ENCODE measurements around the gene GNAT3. TPM values are rescaled to one million over a fixed set of nuclear protein-coding genes. Genes with fewer than 3 reads are reported as not detected.

The GNAT3 gene
- total RNA-seq, 1 experiment from 2014 or later = not detected

GRCh38 chr7:80468931-80469714, 42.7 kb downstream of the GNAT3 start:
- DNase-seq (ENCODE audit: low read depth in 1 of 2, low spot score in 2 of 2) = no peak
- H3K4me1 ChIP-seq (replicated peaks) = no peaks in the 10 kb centered on the region
- H3K27ac ChIP-seq = no peak overlapping the region

GRCh38 chr7:80467069-80467468, 44.8 kb downstream of the GNAT3 start:
- Histone ChIP-seq H3K4me1 (replicated peaks) (no peaks in the 10 kb centered on the region), H3K36me3 (no peaks in the 10 kb centered on the region), H3K27ac (no peak overlapping the region), H3K27me3 (replicated peaks) (no peaks in the 10 kb centered on the region), H3K4me3 (no peak overlapping the region), H3K9me3 (replicated peaks) (no peaks in the 10 kb centered on the region)
- DNase-seq (ENCODE audit: low read depth in 1 of 2, low spot score in 2 of 2) = no peak

More at GRCh38 chr7:80468931-80469714, 42.7 kb downstream of the GNAT3 start:
- Histone ChIP-seq H3K4me3 (no peak overlapping the region), H3K27me3 (replicated peaks) (no peaks in the 10 kb centered on the region), H3K9me3 (replicated peaks) (no peaks in the 10 kb centered on the region), H3K36me3 (no peaks in the 10 kb centered on the region)

GRCh38 chr7:80466636-80467035, 45.2 kb downstream of the GNAT3 start:
- H3K4me3 ChIP-seq = no peak overlapping the region
- no peaks in the 10 kb centered on the region for H3K36me3 ChIP-seq
- no peaks in the 10 kb centered on the region for H3K4me1 ChIP-seq (replicated peaks)
- no peaks in the 10 kb centered on the region for H3K27me3 ChIP-seq (replicated peaks)
- H3K27ac ChIP-seq = no peak overlapping the region
- no peaks in the 10 kb centered on the region for H3K9me3 ChIP-seq (replicated peaks)
- no peak for DNase-seq (ENCODE audit: low read depth in 1 of 2, low spot score in 2 of 2)

- Histone ChIP-seq H3K27me3 (replicated peaks) (no peaks in the 10 kb centered on the region), H3K27ac (no peak overlapping the region), H3K9me3 (replicated peaks) (no peaks in the 10 kb centered on the region), H3K4me1 (replicated peaks) (no peaks in the 10 kb centered on the region), H3K36me3 (no peaks in the 10 kb centered on the region), H3K4me3 (no peak overlapping the region)
- no peak for DNase-seq (ENCODE audit: low read depth in 1 of 2, low spot score in 2 of 2)
Measured at GRCh38 chr7:80464211-80464610, 47.7 kb downstream of the GNAT3 start.

GRCh38 chr7:80463272-80463920, 48.5 kb downstream of the GNAT3 start:
- Histone ChIP-seq H3K4me3 (no peak overlapping the region), H3K27ac (no peak overlapping the region), H3K9me3 (replicated peaks) (no peaks in the 10 kb centered on the region), H3K4me1 (replicated peaks) (no peaks in the 10 kb centered on the region), H3K36me3 (no peaks in the 10 kb centered on the region), H3K27me3 (replicated peaks) (no peaks in the 10 kb centered on the region)
- DNase-seq (ENCODE audit: low read depth in 1 of 2, low spot score in 2 of 2) = no peak

GRCh38 chr7:80460857-80461256, 51.0 kb downstream of the GNAT3 start:
- Histone ChIP-seq H3K27me3 (replicated peaks) (no peaks in the 10 kb centered on the region), H3K4me1 (replicated peaks) (no peaks in the 10 kb centered on the region), H3K27ac (no peak overlapping the region), H3K9me3 (replicated peaks) (no peaks in the 10 kb centered on the region), H3K36me3 (no peaks in the 10 kb centered on the region), H3K4me3 (no peak overlapping the region)
- DNase-seq (ENCODE audit: low read depth in 1 of 2, low spot score in 2 of 2) = no peak

GRCh38 chr7:80459776-80460510, 51.9 kb downstream of the GNAT3 start:
- Histone ChIP-seq H3K27ac (no peak overlapping the region), H3K27me3 (replicated peaks) (no peaks in the 10 kb centered on the region), H3K4me3 (no peak overlapping the region), H3K4me1 (replicated peaks) (no peaks in the 10 kb centered on the region), H3K9me3 (replicated peaks) (no peaks in the 10 kb centered on the region), H3K36me3 (no peaks in the 10 kb centered on the region)
- DNase-seq (ENCODE audit: low read depth in 1 of 2, low spot score in 2 of 2) = no peak

- no peak for DNase-seq (ENCODE audit: low read depth in 1 of 2, low spot score in 2 of 2)
- Histone ChIP-seq H3K4me3 (peak overlapping the region; percentile 22), H3K9me3 (replicated peaks) (no peaks in the 10 kb centered on the region), H3K36me3 (no peaks in the 10 kb centered on the region), H3K4me1 (replicated peaks) (no peaks in the 10 kb centered on the region), H3K27ac (no peak overlapping the region), H3K27me3 (replicated peaks) (no peaks in the 10 kb centered on the region)
Measured at GRCh38 chr7:80458822-80459725, 52.8 kb downstream of the GNAT3 start.

- no peaks in the 10 kb centered on the region for H3K27me3 ChIP-seq (replicated peaks)
- DNase-seq (ENCODE audit: low read depth in 1 of 2, low spot score in 2 of 2) = no peak
- no peak overlapping the region for H3K27ac ChIP-seq
Measured at GRCh38 chr7:80453699-80454340, 58.0 kb downstream of the GNAT3 start.

GRCh38 chr7:80450621-80451308, 61.1 kb downstream of the GNAT3 start:
- 0 out of 2 replicates have a peak, but pooled peaks cover 6% of the 10 kb centered on the region for H3K4me1 ChIP-seq (replicated peaks)
- H3K27me3 ChIP-seq (replicated peaks) = no peaks in the 10 kb centered on the region
- no peaks in the 10 kb centered on the region for H3K9me3 ChIP-seq (replicated peaks)
- DNase-seq (ENCODE audit: low read depth in 1 of 2, low spot score in 2 of 2) = no peak
- H3K4me3 ChIP-seq = no peak overlapping the region
- H3K36me3 ChIP-seq = no peaks in the 10 kb centered on the region
- no peak overlapping the region for H3K27ac ChIP-seq

More at GRCh38 chr7:80453699-80454340, 58.0 kb downstream of the GNAT3 start:
- Histone ChIP-seq H3K36me3 (no peaks in the 10 kb centered on the region), H3K4me3 (no peak overlapping the region), H3K9me3 (replicated peaks) (no peaks in the 10 kb centered on the region), H3K4me1 (replicated peaks) (0 out of 2 replicates have a peak, but pooled peaks cover 6% of the 10 kb centered on the region)

GRCh38 chr7:80449836-80450235, 62.0 kb downstream of the GNAT3 start:
- Histone ChIP-seq H3K36me3 (no peaks in the 10 kb centered on the region), H3K4me3 (no peak overlapping the region), H3K27me3 (replicated peaks) (no peaks in the 10 kb centered on the region), H3K4me1 (replicated peaks) (0 out of 2 replicates have a peak, but pooled peaks cover 6% of the 10 kb centered on the region), H3K9me3 (replicated peaks) (no peaks in the 10 kb centered on the region), H3K27ac (no peak overlapping the region)
- no peak for DNase-seq (ENCODE audit: low read depth in 1 of 2, low spot score in 2 of 2)

GRCh38 chr7:80445351-80445750, 66.5 kb downstream of the GNAT3 start:
- H3K4me3 ChIP-seq = no peak overlapping the region
- H3K27ac ChIP-seq = no peak overlapping the region
- H3K4me1 ChIP-seq (replicated peaks) = no peaks in the 10 kb centered on the region
- H3K36me3 ChIP-seq = no peaks in the 10 kb centered on the region
- H3K27me3 ChIP-seq (replicated peaks) = no peaks in the 10 kb centered on the region
- H3K9me3 ChIP-seq (replicated peaks) = no peaks in the 10 kb centered on the region
- no peak for DNase-seq (ENCODE audit: low read depth in 1 of 2, low spot score in 2 of 2)

Data from SJSA1 (cell line).